ENCODE measurements around the gene TLL1.
A peak's percentile ranks its signal among the peaks of the same experiment; 100 is the strongest.

Gene TLL1

GRCh38 chr4:165874072-165874790 lies 1.2 kb downstream of the TLL1 start:
- Histone ChIP-seq H3K27me3 (ENCODE audit: insufficient read depth, low read depth) (no peaks in the 10 kb centered on the region), H3K79me2 (ENCODE audit: insufficient read depth, low read depth) (no peaks in the 10 kb centered on the region), H4K20me1 (ENCODE audit: insufficient read depth) (no peaks in the 10 kb centered on the region), H3K4me3 (IDR thresholded peaks at IDR 0.05; ENCODE audit: insufficient read depth, low read depth, low read length) (no peak overlapping the region), H3K4me2 (peak overlapping the region; percentile 36), H2AFZ (ENCODE audit: low read depth) (peak overlapping the region; percentile 73; the same call in 1 of the 2 replicates), H3K36me3 (ENCODE audit: insufficient read depth) (no peaks in the 10 kb centered on the region), H3K27ac (no peak overlapping the region), H3K4me1 (ENCODE audit: low read depth, poor library complexity, severe bottlenecking) (peaks cover 16% of the 10 kb centered on the region), H3K9ac (peak overlapping the region; percentile 49; the same call in 1 of the 2 replicates)
- TF ChIP-seq CTCF (conservative IDR thresholded peaks at IDR 0.05; ENCODE audit: low read depth, low read length) = no peak

- Histone ChIP-seq H3K36me3 (ENCODE audit: insufficient read depth) (no peaks in the 10 kb centered on the region), H3K27ac (no peak overlapping the region), H3K79me2 (ENCODE audit: insufficient read depth, low read depth) (no peaks in the 10 kb centered on the region), H2AFZ (ENCODE audit: low read depth) (no peak overlapping the region), H3K27me3 (ENCODE audit: insufficient read depth, low read depth) (no peaks in the 10 kb centered on the region), H3K9ac (no peak overlapping the region), H3K4me3 (IDR thresholded peaks at IDR 0.05; ENCODE audit: insufficient read depth, low read depth, low read length) (no peak overlapping the region), H4K20me1 (ENCODE audit: insufficient read depth) (no peaks in the 10 kb centered on the region), H3K4me1 (ENCODE audit: low read depth, poor library complexity, severe bottlenecking) (peaks cover 16% of the 10 kb centered on the region), H3K4me2 (no peak overlapping the region)
- TF ChIP-seq CTCF (conservative IDR thresholded peaks at IDR 0.05; ENCODE audit: low read depth, low read length) = no peak
Observed at GRCh38 chr4:165874791-165875371, 1.8 kb downstream of the TLL1 start.

GRCh38 chr4:165875446-165875845 lies 2.4 kb downstream of the TLL1 start:
- Histone ChIP-seq H2AFZ (ENCODE audit: low read depth) (no peak overlapping the region), H4K20me1 (ENCODE audit: insufficient read depth) (no peaks in the 10 kb centered on the region), H3K79me2 (ENCODE audit: insufficient read depth, low read depth) (no peaks in the 10 kb centered on the region), H3K36me3 (ENCODE audit: insufficient read depth) (no peaks in the 10 kb centered on the region), H3K4me1 (ENCODE audit: low read depth, poor library complexity, severe bottlenecking) (peaks cover 16% of the 10 kb centered on the region), H3K9ac (no peak overlapping the region), H3K27ac (no peak overlapping the region), H3K27me3 (ENCODE audit: insufficient read depth, low read depth) (no peaks in the 10 kb centered on the region), H3K4me2 (no peak overlapping the region), H3K4me3 (IDR thresholded peaks at IDR 0.05; ENCODE audit: insufficient read depth, low read depth, low read length) (no peak overlapping the region)
- no peak for TF ChIP-seq CTCF (conservative IDR thresholded peaks at IDR 0.05; ENCODE audit: low read depth, low read length)

- no peak for TF ChIP-seq CTCF (conservative IDR thresholded peaks at IDR 0.05; ENCODE audit: low read depth, low read length)
- no peak overlapping the region for H2AFZ ChIP-seq (ENCODE audit: low read depth)
- no peak overlapping the region for H3K4me3 ChIP-seq (IDR thresholded peaks at IDR 0.05; ENCODE audit: insufficient read depth, low read depth, low read length)
Observed at GRCh38 chr4:165877286-165877685, 4.2 kb downstream of the TLL1 start.

More at GRCh38 chr4:165877286-165877685, 4.2 kb downstream of the TLL1 start:
- Histone ChIP-seq H3K4me1 (ENCODE audit: low read depth, poor library complexity, severe bottlenecking) (peaks cover 4% of the 10 kb centered on the region), H3K79me2 (ENCODE audit: insufficient read depth, low read depth) (no peaks in the 10 kb centered on the region), H3K27me3 (ENCODE audit: insufficient read depth, low read depth) (no peaks in the 10 kb centered on the region), H3K4me2 (no peak overlapping the region), H3K36me3 (ENCODE audit: insufficient read depth) (no peaks in the 10 kb centered on the region), H4K20me1 (ENCODE audit: insufficient read depth) (no peaks in the 10 kb centered on the region), H3K9ac (no peak overlapping the region), H3K27ac (no peak overlapping the region)

All from KMS-11 (cell line).